ENCODE measurements around the gene RCAN1. TPM values are rescaled to one million over a fixed set of nuclear protein-coding genes. Genes with fewer than 3 reads are reported as not detected.

The RCAN1 gene
- total and polyA plus RNA-seq, 4 donors, result 26.7 to 67.9 (median 46.7) TPM

- H3K9ac ChIP-seq (ENCODE audit: low read depth in 1 of 2, low read length in 2 of 2), result no peak overlapping the region
- H3K4me1 ChIP-seq (ENCODE audit: control insufficient read depth in 4 of 4, insufficient read depth in 4 of 4, low read length in 3 of 4), result peaks cover 4 to 20% (median 17%) of the 10 kb centered on the region in 4 donors
- no peak overlapping the region for H3K4me3 ChIP-seq (ENCODE audit: low read depth in 1 of 3, low read length in 3 of 3)
- peak; percentile 64 for DNase-seq (ENCODE audit: low spot score)
- TF ChIP-seq, protein P1, sequence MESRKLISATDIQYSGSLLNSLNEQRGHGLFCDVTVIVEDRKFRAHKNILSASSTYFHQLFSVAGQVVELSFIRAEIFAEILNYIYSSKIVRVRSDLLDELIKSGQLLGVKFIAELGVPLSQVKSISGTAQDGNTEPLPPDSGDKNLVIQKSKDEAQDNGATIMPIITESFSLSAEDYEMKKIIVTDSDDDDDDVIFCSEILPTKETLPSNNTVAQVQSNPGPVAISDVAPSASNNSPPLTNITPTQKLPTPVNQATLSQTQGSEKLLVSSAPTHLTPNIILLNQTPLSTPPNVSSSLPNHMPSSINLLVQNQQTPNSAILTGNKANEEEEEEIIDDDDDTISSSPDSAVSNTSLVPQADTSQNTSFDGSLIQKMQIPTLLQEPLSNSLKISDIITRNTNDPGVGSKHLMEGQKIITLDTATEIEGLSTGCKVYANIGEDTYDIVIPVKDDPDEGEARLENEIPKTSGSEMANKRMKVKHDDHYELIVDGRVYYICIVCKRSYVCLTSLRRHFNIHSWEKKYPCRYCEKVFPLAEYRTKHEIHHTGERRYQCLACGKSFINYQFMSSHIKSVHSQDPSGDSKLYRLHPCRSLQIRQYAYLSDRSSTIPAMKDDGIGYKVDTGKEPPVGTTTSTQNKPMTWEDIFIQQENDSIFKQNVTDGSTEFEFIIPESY (IDR thresholded peaks at IDR 0.05), result no peak
- TF ChIP-seq REST (IDR thresholded peaks at IDR 0.05) (no peak), MAX (IDR thresholded peaks at IDR 0.05) (no peak), GABPA (IDR thresholded peaks at IDR 0.05 in 1 of 2, conservative IDR thresholded peaks at IDR 0.05 in 1 of 2) (no peak), HNF4A (conservative IDR thresholded peaks at IDR 0.05) (peak; percentile 70 to 71), RAD21 (IDR thresholded peaks at IDR 0.05) (peak in 1 of 2 donors; percentile 38), RXRA (IDR thresholded peaks at IDR 0.05) (peak; percentile 60 to 68), FOXA2 (IDR thresholded peaks at IDR 0.05) (peak; percentile 41), HNF4G (IDR thresholded peaks at IDR 0.05) (no peak), NR2F2 (IDR thresholded peaks at IDR 0.05) (no peak), FOXA1 (IDR thresholded peaks at IDR 0.05) (no peak), TAF1 (conservative IDR thresholded peaks at IDR 0.05) (no peak), SP1 (IDR thresholded peaks at IDR 0.05) (peak; percentile 86), EGR1 (IDR thresholded peaks at IDR 0.05; ENCODE audit: low read depth in 2 of 2) (no peak), JUND (IDR thresholded peaks at IDR 0.05) (peak in 1 of 2 donors; percentile 8), YY1 (IDR thresholded peaks at IDR 0.05) (peak; percentile 15)
- TF ChIP-seq, protein P2, sequence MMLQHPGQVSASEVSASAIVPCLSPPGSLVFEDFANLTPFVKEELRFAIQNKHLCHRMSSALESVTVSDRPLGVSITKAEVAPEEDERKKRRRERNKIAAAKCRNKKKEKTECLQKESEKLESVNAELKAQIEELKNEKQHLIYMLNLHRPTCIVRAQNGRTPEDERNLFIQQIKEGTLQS (IDR thresholded peaks at IDR 0.05), result no peak
- TF ChIP-seq, protein P3, sequence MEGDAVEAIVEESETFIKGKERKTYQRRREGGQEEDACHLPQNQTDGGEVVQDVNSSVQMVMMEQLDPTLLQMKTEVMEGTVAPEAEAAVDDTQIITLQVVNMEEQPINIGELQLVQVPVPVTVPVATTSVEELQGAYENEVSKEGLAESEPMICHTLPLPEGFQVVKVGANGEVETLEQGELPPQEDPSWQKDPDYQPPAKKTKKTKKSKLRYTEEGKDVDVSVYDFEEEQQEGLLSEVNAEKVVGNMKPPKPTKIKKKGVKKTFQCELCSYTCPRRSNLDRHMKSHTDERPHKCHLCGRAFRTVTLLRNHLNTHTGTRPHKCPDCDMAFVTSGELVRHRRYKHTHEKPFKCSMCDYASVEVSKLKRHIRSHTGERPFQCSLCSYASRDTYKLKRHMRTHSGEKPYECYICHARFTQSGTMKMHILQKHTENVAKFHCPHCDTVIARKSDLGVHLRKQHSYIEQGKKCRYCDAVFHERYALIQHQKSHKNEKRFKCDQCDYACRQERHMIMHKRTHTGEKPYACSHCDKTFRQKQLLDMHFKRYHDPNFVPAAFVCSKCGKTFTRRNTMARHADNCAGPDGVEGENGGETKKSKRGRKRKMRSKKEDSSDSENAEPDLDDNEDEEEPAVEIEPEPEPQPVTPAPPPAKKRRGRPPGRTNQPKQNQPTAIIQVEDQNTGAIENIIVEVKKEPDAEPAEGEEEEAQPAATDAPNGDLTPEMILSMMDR (IDR thresholded peaks at IDR 0.05; ENCODE audit: low read depth, low read length, missing input control), result no peak
- 37% methylated on average over 10 of the region's 10 CpGs for WGBS
- H3K9me3 ChIP-seq (ENCODE audit: control insufficient read depth in 4 of 4, low read length in 3 of 4), result no peaks in the 10 kb centered on the region
- H3K27ac ChIP-seq (ENCODE audit: low read depth in 1 of 2, low read length in 2 of 2), result peak overlapping the region; percentile 61 to 63
- H3K27me3 ChIP-seq (ENCODE audit: control insufficient read depth in 4 of 4, insufficient read depth in 4 of 4, low read length in 3 of 4), result no peaks in the 10 kb centered on the region
- no peaks in the 10 kb centered on the region for H3K36me3 ChIP-seq (ENCODE audit: control insufficient read depth in 4 of 4, insufficient read depth in 3 of 4, low read depth in 1 of 4, low read length in 3 of 4)
Measured at GRCh38 chr21:34545079-34545884, 69.6 kb downstream of the RCAN1 start.

Data from liver (tissue), 9 donors.